HepG2 (cell line): Measurements from ENCODE around the gene ENTPD2. TPM values are rescaled to one million over a fixed set of nuclear protein-coding genes. Genes with fewer than 3 reads are reported as not detected.

Experiments
- CSRNP1 ChIP-seq: sonication (generic); formaldehyde crosslinking; IDR thresholded peaks from 2 replicates; pipeline ENCODE4 v1.8.1; 2023; ENCODE audit warnings: mild to moderate bottlenecking, missing genetic modification reagents
- HNF1B ChIP-seq: sonication (generic); formaldehyde crosslinking; IDR thresholded peaks from 2 replicates; pipeline ENCODE4 v1.5.1; 2020; ENCODE audit warnings: mild to moderate bottlenecking, moderate library complexity, missing genetic modification reagents
- KDM5B ChIP-seq: sonication (generic); formaldehyde crosslinking; IDR thresholded peaks from 2 replicates; pipeline ENCODE4 v1.4.0; 2020; ENCODE audit warnings: missing genetic modification reagents, mild to moderate bottlenecking, borderline replicate concordance
- NFE2 ChIP-seq: sonication (generic); formaldehyde crosslinking; IDR thresholded peaks from 2 replicates; pipeline ENCODE4 v1.4.0; 2020; ENCODE audit warnings: missing genetic modification reagents
- REST ChIP-seq, 2 experiments: IDR thresholded peaks; 2 replicates each; pipeline ENCODE4 v1.6.1; 2011 to 2012; ENCODE audit warnings: low read length in 2 of 2, borderline replicate concordance in 1 of 2, low read depth in 1 of 2, mild to moderate bottlenecking in 1 of 2, moderate library complexity in 1 of 2
- TBL1XR1 ChIP-seq: fragments of 150-350 bp; IDR thresholded peaks from 2 replicates; pipeline ENCODE4 v1.6.1; 2014; ENCODE audit warnings: borderline replicate concordance, low read length; ENCODE audit not compliant: partially characterized antibody
- THYN1 ChIP-seq: sonication (generic); formaldehyde crosslinking; IDR thresholded peaks from 2 replicates; pipeline ENCODE4 v1.8.1; 2023; ENCODE audit warnings: low read depth, mild to moderate bottlenecking, moderate library complexity, missing genetic modification reagents, borderline replicate concordance
- ZNF280D ChIP-seq: sonication (generic); formaldehyde crosslinking; IDR thresholded peaks from 2 replicates; pipeline ENCODE4 v1.5.1; 2020; ENCODE audit warnings: mild to moderate bottlenecking, missing genetic modification reagents
- ZNF432 ChIP-seq: sonication (generic); formaldehyde crosslinking; IDR thresholded peaks from 2 replicates; pipeline ENCODE4 v1.5.0; 2020; ENCODE audit warnings: missing genetic modification reagents, mild to moderate bottlenecking, borderline replicate concordance
- ZNF441 ChIP-seq: sonication (generic); formaldehyde crosslinking; IDR thresholded peaks from 2 replicates; pipeline ENCODE4 v1.7.0; 2021; ENCODE audit warnings: missing genetic modification reagents, borderline replicate concordance
- ZNF576 ChIP-seq: sonication (generic); formaldehyde crosslinking; IDR thresholded peaks from 2 replicates; pipeline ENCODE4 v1.4.0; 2020; ENCODE audit warnings: mild to moderate bottlenecking, missing genetic modification reagents
- ZNF644 ChIP-seq: IDR thresholded peaks from 2 replicates; pipeline ENCODE4 v1.6.1; 2016; ENCODE audit warnings: low read depth
- ZNF720 ChIP-seq: sonication (generic); formaldehyde crosslinking; IDR thresholded peaks from 2 replicates; pipeline ENCODE4 v1.4.0; 2020; ENCODE audit warnings: missing genetic modification reagents
- ZNF773 ChIP-seq: sonication (generic); formaldehyde crosslinking; IDR thresholded peaks from 2 replicates; pipeline ENCODE4 v1.4.0; 2020; ENCODE audit warnings: missing genetic modification reagents, borderline replicate concordance
- ZNF850 ChIP-seq: sonication (generic); formaldehyde crosslinking; conservative IDR thresholded peaks from 2 replicates; pipeline ENCODE4 v1.9.0; 2021; ENCODE audit warnings: mild to moderate bottlenecking, missing genetic modification reagents
- polyA plus RNA-seq, 8 experiments: library from polyadenylated mRNA; depleted of rRNA in 3 of 8; stranded (reverse) in 7 of 8; unstranded in 1 of 8; fragments of >200 nt; fragmentation: Illumina TruSeq in 4 of 8; extraction: Trizol in 4 of 8; gene quantifications; 2 replicates each; pipeline versions ENCODE4 v1.2.1 to v1.2.3, GENCODE V29; 2011 to 2016; ENCODE audit warnings: low read depth in 4 of 8, missing spikeins in 1 of 8, mixed read lengths in 1 of 8; ENCODE audit not compliant: insufficient read depth in 1 of 8
- total RNA-seq, 5 experiments: library from RNA; depleted of rRNA; stranded (reverse); fragments of >200 nt; fragmentation: Illumina TruSeq; extraction: Trizol; gene quantifications; 2 replicates each; pipeline ENCODE4 v1.2.3, GENCODE V29; 2016; ENCODE audit warnings: low read depth in 1 of 5

Gene ENTPD2
- total and polyA plus RNA-seq, 2 of the 13 experiments (the other 11 are each of a cell fraction or from before 2014, with no cell fraction given), result 0.95 to 3.2 TPM

- TF ChIP-seq REST (IDR thresholded peaks at IDR 0.05; ENCODE audit: borderline replicate concordance in 1 of 2, low read depth in 1 of 2, low read length in 2 of 2) (no peak), ZNF773 (CRISPR knock-in tag) (no peak), KDM5B (CRISPR knock-in tag) (no peak), ZNF644 (no peak), NFE2 (CRISPR knock-in tag) (no peak), ZNF850 (CRISPR knock-in tag) (no peak), ZNF441 (CRISPR knock-in tag) (peak; percentile 78), TBL1XR1 (no peak), ZNF280D (CRISPR knock-in tag) (no peak), ZNF720 (no peak), ZNF576 (CRISPR knock-in tag) (no peak), HNF1B (CRISPR knock-in tag) (0 out of 2 replicates have a peak, but pooled peaks have one; percentile 39), ZNF432 (CRISPR knock-in tag) (0 out of 2 replicates have a peak, but pooled peaks have one; percentile 66), CSRNP1 (CRISPR knock-in tag) (no peak), THYN1 (CRISPR knock-in tag) (no peak)
These were observed at the start of gene ENTPD2 (continued) for GRCh38 chr9:137053944-137054931.
